OCI-M1 (cell line): ENCODE measurements around the gene MSMO1.
"Not testable (repeated sequence)": the region's sequence is repeated elsewhere in the genome, so short reads cannot be mapped to it uniquely, and the experiment has no call there.

ENCODE experiments used
- DNase-seq: peaks from one replicate; lab custom pipeline; 2025; lab: John Stamatoyannopoulos, UW

The MSMO1 gene

DNA sequence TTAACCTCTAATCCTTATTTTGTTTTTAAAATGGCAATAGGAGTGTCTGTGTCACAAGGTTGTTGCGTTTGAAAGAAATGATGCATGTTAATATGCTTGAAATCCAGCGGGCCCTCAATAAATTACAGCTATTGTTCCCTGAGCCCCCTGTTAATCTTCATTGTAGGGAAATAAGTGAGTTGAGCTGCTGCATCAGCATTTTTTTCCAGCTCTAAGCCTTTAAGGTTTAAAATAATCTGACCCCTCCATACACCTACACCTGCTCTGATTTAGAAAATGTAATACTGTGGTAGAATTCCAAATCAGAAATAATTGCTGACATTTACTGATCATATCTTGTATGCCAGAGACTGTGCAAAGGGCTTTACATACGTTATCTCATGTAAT is 2.6 kb upstream of the MSMO1 start:
- DNase-seq, result no peak

- peak; percentile 74 for DNase-seq
Observed at GRCh38 chr4:165325732-165326512, 1.5 kb upstream of the MSMO1 start.

DNA sequence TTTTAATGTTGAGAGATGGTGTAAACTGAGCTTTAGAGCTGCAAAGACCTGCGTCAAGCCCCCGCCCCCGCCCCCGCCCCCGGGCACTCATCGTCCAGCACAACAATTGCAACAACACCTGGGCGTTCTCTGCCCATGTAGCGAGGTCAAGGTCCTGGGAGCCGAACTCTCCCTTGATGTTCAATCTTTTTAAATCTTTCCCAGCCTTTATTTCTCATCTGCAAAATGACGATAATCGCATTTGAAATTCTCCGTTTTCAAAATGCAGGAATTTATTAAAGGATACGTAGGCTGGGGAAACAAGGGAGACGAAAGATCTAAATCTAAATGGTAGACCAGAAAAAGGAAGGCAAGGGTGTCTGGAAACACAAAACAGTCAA is 648 bp upstream of the MSMO1 start:
- peak; percentile 81 for DNase-seq

- no peak for DNase-seq
Observed at GRCh38 chr4:165328101-165328425, 594 bp downstream of the MSMO1 start.

DNA sequence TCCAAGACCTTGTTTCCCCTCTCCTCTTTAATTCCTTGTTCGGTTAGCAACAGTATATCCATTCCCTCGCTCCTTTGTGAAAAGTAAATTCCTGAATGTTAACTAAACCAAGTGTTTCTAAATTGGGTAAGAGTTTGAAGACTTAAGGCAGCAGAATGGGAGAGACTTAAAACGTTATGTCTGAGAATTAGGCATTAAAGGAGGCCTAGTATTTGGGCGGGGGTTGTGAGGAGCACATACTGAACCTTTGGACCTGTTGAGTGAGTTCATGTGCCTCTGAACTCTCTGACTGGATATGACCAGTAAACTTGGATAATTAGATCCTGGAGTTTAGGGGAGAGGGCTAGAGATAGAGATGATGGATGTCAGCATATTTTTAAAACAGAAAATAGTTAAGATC is 1.2 kb downstream of the MSMO1 start:
- peak; percentile 48 for DNase-seq

- no peak for DNase-seq
Observed at GRCh38 chr4:165330071-165330470, 2.6 kb downstream of the MSMO1 start.

- DNase-seq, result no peak
Observed at GRCh38 chr4:165330666-165331065, 3.2 kb downstream of the MSMO1 start.

- peak; percentile 23 for DNase-seq
Observed at GRCh38 chr4:165331359-165331758, 3.9 kb downstream of the MSMO1 start.

- no peak for DNase-seq
Observed at GRCh38 chr4:165331823-165332222, 4.4 kb downstream of the MSMO1 start.

DNA sequence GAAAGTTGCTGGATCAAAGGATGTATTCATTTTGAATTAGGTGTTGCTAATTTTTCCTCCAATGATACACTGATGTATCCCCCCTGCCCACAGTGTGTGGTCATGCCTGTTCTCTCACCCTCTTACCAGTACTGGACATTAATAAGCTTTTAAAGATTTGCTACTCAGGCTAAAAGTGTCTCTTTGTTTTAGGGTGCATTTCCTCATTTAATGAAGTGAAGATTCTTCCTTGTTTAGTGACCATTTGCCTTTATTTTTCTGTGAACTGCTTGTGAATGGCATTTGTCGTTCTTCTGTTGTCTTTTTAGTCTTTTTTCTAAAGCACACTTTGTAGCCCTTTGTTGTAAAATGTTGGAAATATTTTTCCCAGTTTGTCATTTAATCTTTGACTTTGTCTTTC is 5.0 kb downstream of the MSMO1 start:
- DNase-seq, result no peak

DNA sequence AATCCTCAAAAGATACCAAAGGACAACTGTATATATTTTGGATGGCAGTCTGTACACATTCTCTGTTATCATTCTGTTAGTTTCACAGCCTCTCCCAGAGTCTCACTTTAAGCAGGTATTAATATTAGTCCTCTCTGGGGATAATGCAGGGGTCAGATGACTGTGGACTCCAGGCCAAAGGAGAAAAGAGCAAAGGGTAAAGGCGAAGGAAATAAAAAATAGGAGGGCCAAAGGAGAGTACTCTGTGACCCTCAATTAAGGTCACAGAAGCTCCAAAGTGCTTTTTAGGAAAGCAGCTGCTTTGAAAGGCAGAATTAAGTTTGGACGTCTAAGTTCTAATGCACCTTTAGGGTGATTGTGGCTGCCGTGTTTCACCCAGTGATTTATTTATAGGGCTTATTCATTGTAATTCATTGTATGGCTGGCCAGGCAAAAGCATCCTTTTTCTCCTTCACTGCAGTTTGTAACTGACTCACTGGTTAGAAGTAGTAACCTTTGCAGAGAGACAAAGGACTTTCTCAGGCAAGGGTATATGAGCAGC is 7.8 kb downstream of the MSMO1 start:
- DNase-seq, result no peak

- DNase-seq, result no peak
Observed at GRCh38 chr4:165336743-165337142, 9.3 kb downstream of the MSMO1 start.

DNA sequence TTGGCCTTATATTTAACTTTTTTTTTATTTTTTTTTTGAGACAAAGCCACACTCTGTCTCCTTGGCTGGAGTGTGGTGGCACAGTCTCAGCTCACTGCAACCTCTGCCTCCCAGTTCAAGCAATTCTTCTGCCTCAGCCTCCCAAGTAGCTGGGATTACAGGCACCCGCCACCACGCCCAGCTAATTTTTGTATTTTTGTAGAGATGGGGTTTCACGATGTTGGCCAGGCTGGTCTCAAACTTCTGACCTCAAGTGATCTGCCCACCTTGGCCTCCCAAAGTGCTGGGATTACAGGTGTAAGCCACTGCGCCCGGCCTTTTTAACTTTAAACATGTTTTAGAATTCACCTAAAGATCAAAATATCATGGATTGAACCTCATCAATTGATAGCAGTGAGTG is 14.9 kb downstream of the MSMO1 start:
- DNase-seq, result not testable (repeated sequence)

DNA sequence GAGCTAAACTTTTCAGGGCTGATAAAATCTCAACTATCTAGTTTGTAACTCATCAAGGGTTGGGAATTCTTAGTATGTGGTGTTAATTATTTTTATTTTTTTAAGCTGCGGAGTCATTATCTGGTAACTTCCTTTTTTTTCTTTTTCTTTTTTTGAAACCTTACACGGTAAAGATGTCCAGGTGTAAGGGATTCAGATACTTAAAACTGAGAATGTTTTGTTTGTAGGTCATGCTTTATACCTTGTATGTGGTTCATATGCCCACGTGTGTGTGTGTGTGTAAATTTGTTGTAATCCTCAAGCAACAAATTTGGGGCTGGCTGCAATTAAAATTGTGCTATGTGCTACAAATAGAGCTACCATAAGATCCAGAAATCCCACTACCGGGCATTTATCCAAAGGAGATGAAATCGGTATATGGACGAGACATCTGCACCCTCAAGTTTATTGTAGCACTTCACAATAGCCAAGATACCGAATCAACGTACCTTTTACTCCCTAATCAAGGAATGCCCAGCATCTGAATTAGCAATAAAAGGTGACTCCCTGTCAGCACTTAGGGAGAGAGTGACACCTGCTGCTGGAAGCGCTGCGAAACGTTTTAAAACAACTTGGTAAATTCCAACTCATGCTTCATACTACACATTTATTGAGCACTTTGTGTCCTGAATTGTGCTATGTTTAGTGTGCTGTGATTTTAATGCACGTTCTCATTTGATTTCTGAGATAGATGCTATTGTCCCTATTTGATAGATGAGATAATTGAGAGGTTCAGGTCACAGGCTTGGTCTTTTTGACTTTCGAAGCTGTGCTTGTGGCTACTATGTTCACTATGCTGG is 16.1 kb downstream of the MSMO1 start:
- peak; percentile 55 for DNase-seq

GRCh38 chr4:165345666-165346417 is 18.4 kb downstream of the MSMO1 start:
- no peak for DNase-seq

- DNase-seq, result no peak
Observed at GRCh38 chr4:165347647-165348569, 20.4 kb downstream of the MSMO1 start.

DNA sequence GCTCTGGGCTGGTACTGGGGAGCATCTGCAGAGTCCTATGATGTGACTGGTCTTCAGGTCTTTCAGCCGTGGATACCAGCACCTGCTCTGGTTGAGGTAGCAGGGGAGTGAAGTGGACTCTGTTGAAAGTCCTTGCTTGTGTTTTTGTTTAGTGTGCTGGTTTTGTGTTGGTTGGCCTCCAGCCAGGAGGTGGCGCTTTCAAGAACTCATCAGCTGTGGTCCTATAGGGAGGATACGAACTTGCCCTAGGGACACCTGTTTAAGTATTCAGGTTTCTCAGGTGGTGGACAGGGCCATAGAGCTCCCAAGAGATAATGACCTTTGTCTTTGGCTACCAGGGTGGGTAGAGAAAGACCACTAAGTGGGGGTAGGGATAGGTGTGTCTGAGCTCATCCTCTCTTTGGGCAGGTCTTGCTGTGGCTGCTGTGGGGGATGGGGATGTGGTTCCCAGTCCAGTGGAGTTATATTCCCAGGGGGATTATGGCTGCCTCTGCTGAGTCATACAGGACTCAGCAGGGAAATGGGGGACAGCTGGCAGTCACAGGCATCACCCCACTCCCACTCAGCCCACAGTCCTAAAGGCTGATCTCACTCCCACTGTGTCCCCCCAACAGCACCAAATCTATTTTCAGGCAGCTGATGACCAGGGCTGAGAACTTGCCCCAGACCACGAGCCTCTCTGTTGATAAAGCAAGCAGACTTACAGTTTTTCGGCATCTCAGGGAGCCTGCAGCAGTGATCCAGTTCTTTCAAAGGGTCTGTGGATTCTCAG is 24.1 kb downstream of the MSMO1 start:
- peak; percentile 48 for DNase-seq

GRCh38 chr4:165355900-165356300 is 28.4 kb downstream of the MSMO1 start:
- peak; percentile 47 for DNase-seq

GRCh38 chr4:165359506-165359905 is 32.0 kb downstream of the MSMO1 start:
- no peak for DNase-seq

DNA sequence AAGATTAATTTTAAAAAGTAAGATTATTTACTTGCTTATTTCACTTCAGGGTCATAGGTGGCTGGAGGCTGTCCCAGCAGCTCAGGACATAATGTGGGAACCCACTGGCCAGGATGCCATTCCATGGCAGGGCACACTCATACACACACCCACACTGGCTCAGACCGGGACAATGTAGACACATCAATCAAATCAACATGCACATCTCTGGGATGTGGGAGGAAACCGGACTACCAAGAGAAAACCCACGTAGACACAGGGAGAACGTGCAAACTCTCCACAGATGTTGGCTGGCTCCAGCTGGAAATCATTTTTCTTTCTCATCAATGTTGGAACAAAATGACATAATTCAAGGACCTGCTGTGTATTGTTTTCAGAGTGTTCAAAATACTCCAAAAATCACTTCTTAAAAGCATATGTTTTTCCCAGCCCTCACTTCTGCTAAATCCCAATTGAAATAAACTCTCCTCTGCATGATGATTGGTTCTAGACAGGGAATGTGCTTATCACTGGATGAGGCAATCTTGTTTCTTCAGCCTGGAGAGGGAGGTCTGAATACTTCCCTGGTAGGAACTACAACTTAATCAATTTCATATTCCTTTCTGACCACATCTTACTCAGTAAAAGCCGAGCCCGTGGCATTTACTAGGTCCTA is 32.7 kb downstream of the MSMO1 start:
- DNase-seq, result peak; percentile 70
